ENCODE data around the gene ART5. TPM values are rescaled to one million over a fixed set of nuclear protein-coding genes. Genes with fewer than 3 reads are reported as not detected.
"Not testable (repeated sequence)": the region's sequence is repeated elsewhere in the genome, so short reads cannot be mapped to it uniquely, and the experiment has no call there.

Gene ART5
- polyA plus RNA-seq, 1 donor from 2014 or later = not detected

GRCh38 chr11:3588776-3589175 is 53.0 kb downstream of the ART5 start:
- H3K27ac Mint-ChIP-seq, H3K36me3 Mint-ChIP-seq, H3K4me1 Mint-ChIP-seq, H3K9me3 Mint-ChIP-seq, H3K27me3 Mint-ChIP-seq: not testable (repeated sequence)
- H3K4me3 Mint-ChIP-seq = peak overlapping the region in 1 of 4 donors; percentile 33

Other genes with a start within 250 kb of the ART5 start
- gene ART1, start 3.1 kb upstream of the ART5 start, polyA plus RNA-seq = not detected
- 0.21 TPM for gene CHRNA10, start 29.4 kb upstream of the ART5 start, polyA plus RNA-seq
- 34.0 TPM for gene NUP98, start 155.6 kb upstream of the ART5 start, polyA plus RNA-seq
- gene PGAP2, start 166.6 kb upstream of the ART5 start, polyA plus RNA-seq = 20.1 TPM
- 199 TPM for gene RHOG, start 199.0 kb upstream of the ART5 start, polyA plus RNA-seq
- gene STIM1, start 213.7 kb upstream of the ART5 start, polyA plus RNA-seq = 22.1 TPM